Esophagus (tissue), 2 donors: ENCODE results near the gene CYB5A. TPM values are rescaled to one million over a fixed set of nuclear protein-coding genes. Genes with fewer than 3 reads are reported as not detected.

Experiments used
- H3K27ac ChIP-seq, 2 donors: one replicate each; pipeline ENCODE4 v1.5.1; 2013; ENCODE audit warnings: low read depth in 2 of 2, mild to moderate bottlenecking in 2 of 2, inconsistent platforms in 1 of 2, low read length in 1 of 2, moderate library complexity in 1 of 2
- H3K27me3 ChIP-seq, 2 donors: one replicate each; pipeline ENCODE4 v1.6.1; 2013; ENCODE audit warnings: low read length in 2 of 2, control low read depth in 1 of 2, mild to moderate bottlenecking in 1 of 2; ENCODE audit not compliant: insufficient read depth in 2 of 2, control insufficient read depth in 1 of 2
- H3K36me3 ChIP-seq, 2 donors: one replicate each; pipeline ENCODE4 v1.6.1; 2013; ENCODE audit warnings: low read length in 1 of 2; ENCODE audit not compliant: control insufficient read depth in 2 of 2, insufficient read depth in 2 of 2
- H3K4me1 ChIP-seq, 2 donors: one replicate each; pipeline ENCODE4 v1.6.1; 2013; ENCODE audit warnings: low read length in 1 of 2; ENCODE audit not compliant: control insufficient read depth in 2 of 2, insufficient read depth in 2 of 2
- H3K4me3 ChIP-seq, 2 donors: one replicate each; pipeline ENCODE4 v1.5.1; 2013; ENCODE audit warnings: low read length in 2 of 2, mild to moderate bottlenecking in 2 of 2, low read depth in 1 of 2, moderate library complexity in 1 of 2
- H3K9me3 ChIP-seq, 2 donors: one replicate each; pipeline ENCODE4 v1.6.1; 2013; ENCODE audit warnings: mild to moderate bottlenecking in 2 of 2, low read depth in 1 of 2, low read length in 1 of 2, moderate library complexity in 1 of 2; ENCODE audit not compliant: control insufficient read depth in 2 of 2, insufficient read depth in 1 of 2
- WGBS, 2 donors: extraction: QIAGEN DNeasy Blood & Tissue Kit; methylation state at CpG; one replicate each; pipeline ENCODE4 v1.1.7; 2013; 5-methylcytosine and 5-hydroxymethylcytosine counted together
- polyA plus RNA-seq, 2 donors: library from polyadenylated mRNA; stranded (reverse); fragments of 200-250 nt; gene quantifications; one replicate each; pipeline ENCODE4 v1.2.3, GENCODE V29; 2013
- donor health status: healthy with polysubstance abuse.
- donor health status: Bipolar disorder and iron deficiency.

Gene CYB5A, protein sequence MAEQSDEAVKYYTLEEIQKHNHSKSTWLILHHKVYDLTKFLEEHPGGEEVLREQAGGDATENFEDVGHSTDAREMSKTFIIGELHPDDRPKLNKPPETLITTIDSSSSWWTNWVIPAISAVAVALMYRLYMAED
- polyA plus RNA-seq = 10 to 100 TPM; 37.0 to 81.5 TPM

DNA sequence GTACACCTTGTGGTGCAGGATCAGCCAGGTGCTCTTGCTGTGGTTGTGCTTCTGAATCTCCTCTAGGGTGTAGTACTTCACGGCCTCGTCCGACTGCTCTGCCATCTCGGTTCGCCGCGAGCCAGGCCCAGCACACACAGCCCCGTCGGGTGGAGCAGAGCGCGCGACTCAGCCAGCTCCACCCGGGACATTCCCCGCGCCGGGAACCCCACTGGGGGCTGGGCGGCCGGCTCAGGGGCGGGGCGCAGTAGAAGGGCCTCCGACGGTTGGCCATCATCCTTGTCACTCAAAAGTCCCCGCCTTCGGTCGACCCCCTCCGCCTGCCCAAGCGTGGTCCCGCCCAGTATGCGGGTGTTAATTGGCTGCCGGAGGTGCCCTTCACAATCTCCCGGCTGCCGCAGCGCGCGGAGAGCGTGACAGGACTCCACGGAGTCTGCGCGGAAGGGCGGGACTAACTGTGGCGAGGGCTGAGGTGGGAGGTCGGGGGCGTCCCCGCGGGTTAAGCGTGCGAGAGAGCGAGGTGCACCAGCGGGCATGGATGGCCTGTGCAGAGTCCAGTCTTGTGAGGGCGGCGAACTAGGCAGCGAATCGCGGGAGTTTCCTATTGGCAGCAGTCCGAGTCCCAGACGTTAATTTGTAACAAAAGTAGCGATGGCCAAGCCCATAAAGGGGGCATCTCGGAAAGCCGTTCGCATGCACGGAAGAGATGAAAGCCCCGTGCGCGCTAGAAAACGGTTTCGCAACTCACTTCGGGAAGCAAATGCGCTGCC is at the start of gene CYB5A:
CYB5A (minus strand) TSS at position 193 of the 770 bp plus-strand sequence; CDS start at position 105, 88 bp downstream.
- peak within 1 kb of the TSS; percentile 75 to 93 for H3K4me3 ChIP-seq
- H3K9me3 ChIP-seq = no peaks in the 10 kb centered on the region
- H3K36me3 ChIP-seq = no peaks in the 10 kb centered on the region
- H3K4me1 ChIP-seq = peaks cover 0 to 3% of the 10 kb centered on the region in 2 donors
- 0 to 1% methylated on average over 68 of the region's 68 CpGs for WGBS, 2 donors
- peak within 1 kb of the TSS; percentile 75 to 80 for H3K27ac ChIP-seq
- no peaks in the 10 kb centered on the region for H3K27me3 ChIP-seq

- 91 to 100% methylated on average over 1 of the region's 1 CpG for WGBS, 2 donors
- H3K9me3 ChIP-seq = no peaks in the 10 kb centered on the region
- no peak overlapping the region for H3K4me3 ChIP-seq
- H3K36me3 ChIP-seq = no peaks in the 10 kb centered on the region
- no peaks in the 10 kb centered on the region for H3K27me3 ChIP-seq
- H3K27ac ChIP-seq = no peak overlapping the region
- no peaks in the 10 kb centered on the region for H3K4me1 ChIP-seq
Observed at GRCh38 chr18:74337912-74338309, 46.1 kb upstream of the CYB5A start.

GRCh38 chr18:74337155-74337911 is 45.6 kb upstream of the CYB5A start:
- H3K36me3 ChIP-seq = no peaks in the 10 kb centered on the region
- H3K4me3 ChIP-seq = no peak overlapping the region
- H3K27ac ChIP-seq = no peak overlapping the region
- H3K9me3 ChIP-seq = no peaks in the 10 kb centered on the region
- H3K27me3 ChIP-seq = no peaks in the 10 kb centered on the region
- H3K4me1 ChIP-seq = no peaks in the 10 kb centered on the region
- WGBS, 2 donors = 72 to 80% methylated on average over 5 of the region's 5 CpGs

- no peaks in the 10 kb centered on the region for H3K27me3 ChIP-seq
- no peak overlapping the region for H3K4me3 ChIP-seq
- no peaks in the 10 kb centered on the region for H3K36me3 ChIP-seq
- no peaks in the 10 kb centered on the region for H3K9me3 ChIP-seq
- H3K27ac ChIP-seq = no peak overlapping the region
- H3K4me1 ChIP-seq = no peaks in the 10 kb centered on the region
Observed at GRCh38 chr18:74336656-74337055, 44.9 kb upstream of the CYB5A start.

GRCh38 chr18:74334242-74334893 is 42.6 kb upstream of the CYB5A start:
- Histone ChIP-seq H3K4me3 (no peak overlapping the region), H3K36me3 (no peaks in the 10 kb centered on the region), H3K9me3 (no peaks in the 10 kb centered on the region), H3K27ac (no peak overlapping the region), H3K4me1 (no peaks in the 10 kb centered on the region), H3K27me3 (no peaks in the 10 kb centered on the region)

DNA sequence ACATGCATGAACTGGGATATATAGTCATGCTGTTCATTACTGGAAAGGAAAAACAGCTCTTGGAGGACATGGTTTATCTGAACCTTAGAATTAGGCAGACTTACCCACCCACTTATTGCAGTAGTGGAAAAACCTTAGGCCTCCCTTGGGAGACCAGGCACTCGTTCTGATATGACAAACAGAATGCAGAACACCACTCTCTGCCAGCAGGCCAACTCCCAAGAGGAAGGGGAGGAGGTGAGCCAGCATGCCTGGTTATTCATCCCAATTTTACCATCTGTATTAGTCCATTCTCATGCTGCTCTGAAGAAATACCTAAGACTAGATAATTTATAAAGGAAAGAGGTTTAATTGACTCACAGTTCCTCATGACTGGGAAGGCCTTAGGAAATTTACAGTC is 41.3 kb upstream of the CYB5A start:
- H3K4me1 ChIP-seq = no peaks in the 10 kb centered on the region
- H3K27me3 ChIP-seq = no peaks in the 10 kb centered on the region
- no peak overlapping the region for H3K4me3 ChIP-seq
- H3K9me3 ChIP-seq = no peaks in the 10 kb centered on the region
- H3K36me3 ChIP-seq = no peaks in the 10 kb centered on the region
- H3K27ac ChIP-seq = no peak overlapping the region
- WGBS, 2 donors = 29 to 41% methylated on average over 1 of the region's 1 CpG

- Histone ChIP-seq H3K4me3 (no peak overlapping the region), H3K27ac (no peak overlapping the region), H3K27me3 (no peaks in the 10 kb centered on the region), H3K9me3 (no peaks in the 10 kb centered on the region), H3K4me1 (no peaks in the 10 kb centered on the region), H3K36me3 (no peaks in the 10 kb centered on the region)
- 59% methylated on average over 2 of the region's 2 CpGs for WGBS, 2 donors
Observed at GRCh38 chr18:74331404-74331803, 39.6 kb upstream of the CYB5A start.

DNA sequence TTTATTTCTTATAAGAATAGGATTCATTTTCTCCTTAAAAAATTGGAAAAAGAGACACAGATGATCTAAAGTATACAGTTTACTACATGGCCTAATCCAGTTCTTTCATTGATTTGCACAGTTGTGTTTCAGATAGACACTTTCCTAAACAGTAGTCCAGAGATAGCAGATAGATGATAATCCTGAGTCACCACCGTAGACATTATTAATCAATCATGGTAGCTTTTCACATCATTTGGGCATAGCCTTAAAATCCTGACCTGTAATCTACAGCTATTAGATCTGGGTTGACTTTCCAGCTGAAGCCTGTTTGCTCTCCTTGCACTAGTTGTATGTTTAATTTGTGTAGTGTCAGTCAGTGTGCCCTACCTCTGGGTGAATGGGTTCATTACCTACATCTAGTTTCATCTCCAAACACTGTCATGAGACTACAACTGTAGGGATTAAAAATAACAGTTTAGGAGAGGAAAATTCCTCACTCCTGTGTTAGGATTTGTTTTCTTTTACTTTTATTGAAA is 38.0 kb upstream of the CYB5A start:
- WGBS, 2 donors = 68 to 79% methylated on average over 1 of the region's 1 CpG
- H3K9me3 ChIP-seq = no peaks in the 10 kb centered on the region
- no peaks in the 10 kb centered on the region for H3K36me3 ChIP-seq
- H3K27me3 ChIP-seq = no peaks in the 10 kb centered on the region
- no peaks in the 10 kb centered on the region for H3K4me1 ChIP-seq
- H3K27ac ChIP-seq = no peak overlapping the region
- no peak overlapping the region for H3K4me3 ChIP-seq

DNA sequence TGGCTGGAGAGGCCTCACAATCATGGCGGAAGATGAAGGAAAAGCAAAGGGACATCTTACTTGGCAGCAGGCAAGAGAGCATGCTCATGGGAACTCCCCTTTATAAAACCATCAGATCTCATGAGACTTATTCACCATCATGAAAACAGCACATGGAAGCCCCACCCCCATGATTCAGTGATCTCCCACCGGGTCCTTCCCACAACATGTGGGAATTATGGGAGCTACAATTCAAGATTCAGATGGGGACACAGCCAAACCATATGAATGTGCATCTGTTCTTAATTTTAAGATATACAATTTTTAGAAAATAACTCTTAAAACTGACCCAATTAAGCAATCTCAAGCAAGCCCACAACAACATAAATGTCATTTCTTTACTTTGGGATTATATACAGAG is 36.4 kb upstream of the CYB5A start:
- H3K4me1 ChIP-seq = no peaks in the 10 kb centered on the region
- H3K9me3 ChIP-seq = no peaks in the 10 kb centered on the region
- no peaks in the 10 kb centered on the region for H3K27me3 ChIP-seq
- H3K36me3 ChIP-seq = no peaks in the 10 kb centered on the region
- H3K4me3 ChIP-seq = no peak overlapping the region
- H3K27ac ChIP-seq = no peak overlapping the region
- WGBS, 2 donors = 79 to 80% methylated on average over 2 of the region's 2 CpGs
